Measurements from ENCODE around the gene SLC44A3. TPM values are rescaled to one million over a fixed set of nuclear protein-coding genes. Genes with fewer than 3 reads are reported as not detected.

The SLC44A3 gene
- total RNA-seq, 1 experiment from 2014 or later = 16.9 TPM

GRCh38 chr1:94920061-94920460 is 99.9 kb downstream of the SLC44A3 start:
- Histone ChIP-seq H3K27me3 (replicated peaks; ENCODE audit: control insufficient read depth, insufficient read depth, low read length) (no peaks in the 10 kb centered on the region), H3K4me3 (ENCODE audit: low read depth, low read length) (no peak overlapping the region), H3K9me3 (no peaks in the 10 kb centered on the region), H3K4me1 (peaks cover 17% of the 10 kb centered on the region), H3K36me3 (ENCODE audit: control insufficient read depth, insufficient read depth, low read length) (no peaks in the 10 kb centered on the region)
- peaks cover 16% of the 10 kb centered on the region for H3K4me1 Mint-ChIP-seq (ENCODE audit: low read depth, unreplicated experiment)
- no peak for DNase-seq
- no peak for TF ChIP-seq CTCF (IDR thresholded peaks at IDR 0.05; ENCODE audit: insufficient read depth in 1 of 2, low read depth in 1 of 2, low read length in 1 of 2, severe bottlenecking in 1 of 2, unreplicated experiment in 1 of 2)
- ChIA-PET CTCF (no interaction called here), POLR2A (no interaction called here)
- no TSS peak for BruUV-seq (replicated peaks)
- H3K36me3 Mint-ChIP-seq (ENCODE audit: insufficient read depth, unreplicated experiment) = peaks cover 70% of the 10 kb centered on the region
- no peaks in the 10 kb centered on the region for H3K9me3 Mint-ChIP-seq (ENCODE audit: unreplicated experiment)
- H3K27ac Mint-ChIP-seq (ENCODE audit: unreplicated experiment) = no peak overlapping the region
- no peak overlapping the region for H3K4me3 Mint-ChIP-seq (ENCODE audit: unreplicated experiment)
- no peaks in the 10 kb centered on the region for H3K27me3 Mint-ChIP-seq (ENCODE audit: insufficient read depth, unreplicated experiment)
- intact Hi-C loops (cut with micrococcal nuclease; ENCODE audit: unreplicated experiment) = no loop called here

- no TSS peak for BruUV-seq (replicated peaks)
- Histone ChIP-seq H3K4me1 (peaks cover 17% of the 10 kb centered on the region), H3K27me3 (replicated peaks; ENCODE audit: control insufficient read depth, insufficient read depth, low read length) (no peaks in the 10 kb centered on the region), H3K9me3 (no peaks in the 10 kb centered on the region), H3K36me3 (ENCODE audit: control insufficient read depth, insufficient read depth, low read length) (no peaks in the 10 kb centered on the region), H3K4me3 (ENCODE audit: low read depth, low read length) (no peak overlapping the region)
- peaks cover 16% of the 10 kb centered on the region for H3K4me1 Mint-ChIP-seq (ENCODE audit: low read depth, unreplicated experiment)
- H3K4me3 Mint-ChIP-seq (ENCODE audit: unreplicated experiment) = no peak overlapping the region
- no peaks in the 10 kb centered on the region for H3K9me3 Mint-ChIP-seq (ENCODE audit: unreplicated experiment)
- TF ChIP-seq CTCF (IDR thresholded peaks at IDR 0.05; ENCODE audit: insufficient read depth in 1 of 2, low read depth in 1 of 2, low read length in 1 of 2, severe bottlenecking in 1 of 2, unreplicated experiment in 1 of 2) = no peak
- intact Hi-C loops (cut with micrococcal nuclease; ENCODE audit: unreplicated experiment) = no loop called here
- H3K27me3 Mint-ChIP-seq (ENCODE audit: insufficient read depth, unreplicated experiment) = no peaks in the 10 kb centered on the region
- POLR2A ChIA-PET = no interaction called here
- DNase-seq = no peak
- H3K27ac Mint-ChIP-seq (ENCODE audit: unreplicated experiment) = no peak overlapping the region
- CTCF ChIA-PET = no interaction called here
- H3K36me3 Mint-ChIP-seq (ENCODE audit: insufficient read depth, unreplicated experiment) = peaks cover 68% of the 10 kb centered on the region
These were observed 101.8 kb downstream of the SLC44A3 start for GRCh38 chr1:94921977-94922376.

GRCh38 chr1:94922761-94923331 is 102.7 kb downstream of the SLC44A3 start:
- peaks cover 16% of the 10 kb centered on the region for H3K4me1 Mint-ChIP-seq (ENCODE audit: low read depth, unreplicated experiment)
- H3K9me3 Mint-ChIP-seq (ENCODE audit: unreplicated experiment) = no peaks in the 10 kb centered on the region
- H3K4me3 Mint-ChIP-seq (ENCODE audit: unreplicated experiment) = peak overlapping the region; percentile 33
- no peak overlapping the region for H3K4me3 ChIP-seq (ENCODE audit: low read depth, low read length)
- CTCF ChIA-PET = no interaction called here
- intact Hi-C loops (cut with micrococcal nuclease; ENCODE audit: unreplicated experiment) = no loop called here
- H3K9me3 ChIP-seq = no peaks in the 10 kb centered on the region
- peaks cover 17% of the 10 kb centered on the region for H3K4me1 ChIP-seq
- no peak for DNase-seq
- H3K36me3 Mint-ChIP-seq (ENCODE audit: insufficient read depth, unreplicated experiment) = peaks cover 66% of the 10 kb centered on the region
- H3K36me3 ChIP-seq (ENCODE audit: control insufficient read depth, insufficient read depth, low read length) = no peaks in the 10 kb centered on the region
- no TSS peak for BruUV-seq (replicated peaks)
- no peaks in the 10 kb centered on the region for H3K27me3 Mint-ChIP-seq (ENCODE audit: insufficient read depth, unreplicated experiment)
- no peak overlapping the region for H3K27ac Mint-ChIP-seq (ENCODE audit: unreplicated experiment)
- POLR2A ChIA-PET = interaction anchor here (0.6 kb wide), 1 partner anchor 16 kb away, joined by 3 read pairs; no protein-coding TSS in a partner anchor
- TF ChIP-seq CTCF (IDR thresholded peaks at IDR 0.05; ENCODE audit: insufficient read depth in 1 of 2, low read depth in 1 of 2, low read length in 1 of 2, severe bottlenecking in 1 of 2, unreplicated experiment in 1 of 2) = no peak
- H3K27me3 ChIP-seq (replicated peaks; ENCODE audit: control insufficient read depth, insufficient read depth, low read length) = no peaks in the 10 kb centered on the region
